ENCODE data around the gene NES. TPM values are rescaled to one million over a fixed set of nuclear protein-coding genes. Genes with fewer than 3 reads are reported as not detected.

Gene NES
- total and polyA plus RNA-seq, 2 of the 8 experiments (the other 6 are each of a cell fraction or from before 2014, with no cell fraction given): 13.3 to 135 TPM

- CTCF ChIA-PET (ENCODE audit: partially characterized antibody): interaction anchor here (1.0 to 43.0 kb wide), 10 partner anchors 7 to 193 kb away, joined by 3 to 868 read pairs (median 10); partner anchors contain the start of genes BCAN, CRABP2, HAPLN2 and NES
These were observed 24.2 kb downstream of the NES start for GRCh38 chr1:156652992-156653355.

More at GRCh38 chr1:156652992-156653355, 24.2 kb downstream of the NES start:
- Histone ChIP-seq H3K9me3 (ENCODE audit: insufficient read depth in 2 of 2, low read depth in 1 of 2, low read length in 1 of 2) (no peaks in the 10 kb centered on the region), H4K8ac (ENCODE audit: extremely low read depth, insufficient read depth, low read length) (no peak overlapping the region), H2BK120ac (replicated peaks; ENCODE audit: low read depth, low read length) (no peak overlapping the region), H2BK20ac (ENCODE audit: low read length) (no peak overlapping the region), H4K20me1 (replicated peaks in 1 of 2; ENCODE audit: control insufficient read depth in 1 of 2, insufficient read depth in 2 of 2, low read length in 2 of 2) (peaks cover 0 to 2% of the 10 kb centered on the region in 2 experiments), H3K9ac (replicated peaks in 1 of 4; ENCODE audit: extremely low read depth in 1 of 4, low read depth in 3 of 4, low read length in 3 of 4) (no peak overlapping the region), H3K36me3 (ENCODE audit: control insufficient read depth in 2 of 4, insufficient read depth in 4 of 4, low read length in 3 of 4) (no peaks in the 10 kb centered on the region), H3K79me2 (ENCODE audit: control insufficient read depth in 1 of 2, insufficient read depth in 2 of 2, low read length in 2 of 2) (no peaks in the 10 kb centered on the region), H2BK5ac (ENCODE audit: low read depth, low read length) (no peak overlapping the region), H2BK12ac (ENCODE audit: low read depth, low read length) (no peak overlapping the region), H3K4ac (replicated peaks; ENCODE audit: insufficient read length, low read depth, low read length) (no peak overlapping the region), H3K4me3 (ENCODE audit: extremely low read depth in 1 of 4, insufficient read depth in 2 of 4, low read depth in 3 of 4, low read length in 4 of 4) (no peak overlapping the region), H4K91ac (replicated peaks; ENCODE audit: insufficient read length, low read length) (no peak overlapping the region), H3K14ac (ENCODE audit: insufficient read length) (no peak overlapping the region), H3K27me3 (replicated peaks in 1 of 4; ENCODE audit: control insufficient read depth in 3 of 4, extremely low read depth in 1 of 4, insufficient read depth in 3 of 4, low read length in 3 of 4) (peaks cover 2 to 36% (median 26%) of the 10 kb centered on the region in 4 experiments), H3K4me1 (replicated peaks in 1 of 4; ENCODE audit: control insufficient read depth in 3 of 4, insufficient read depth in 4 of 4, low read length in 3 of 4) (peaks cover 2 to 9% (median 5%) of the 10 kb centered on the region in 4 experiments; a peak in 5 of 7 replicates), H3K27ac (ENCODE audit: low read depth, low read length) (no peak overlapping the region), H4K5ac (ENCODE audit: insufficient read length, low read depth, low read length) (no peak overlapping the region), H2BK15ac (ENCODE audit: low read length) (no peak overlapping the region), H2AK5ac (ENCODE audit: low read depth, low read length) (no peak overlapping the region), H3K18ac (ENCODE audit: extremely low read depth, low read length) (no peak overlapping the region), H3K23ac (ENCODE audit: insufficient read length) (no peak overlapping the region), H3K79me1 (ENCODE audit: low read depth, low read length) (no peaks in the 10 kb centered on the region), H2AFZ (ENCODE audit: low read length) (no peak overlapping the region), H3K4me2 (ENCODE audit: insufficient read depth in 1 of 2, low read depth in 2 of 2, low read length in 2 of 2) (no peak overlapping the region), H3K56ac (replicated peaks; ENCODE audit: insufficient read length, low read depth, low read length) (no peak overlapping the region), H3K23me2 (ENCODE audit: low read depth, low read length) (peaks cover 7% of the 10 kb centered on the region)
- FAIRE-seq: no peak
- 90% methylated on average over 9 of the region's 9 CpGs; no CpG with 5 or more reads in 1 of the 2 experiments for WGBS, 2 experiments (ENCODE audit: extremely low coverage in 1 of 2, insufficient coverage in 1 of 2, insufficient read length in 1 of 2, insufficient replicate concordance in 2 of 2, low coverage in 1 of 2, low lambda C conversion rate in 2 of 2, missing lambda C conversion rate in 1 of 2)
- POLR2A ChIA-PET (ENCODE audit: partially characterized antibody): interaction anchor here (0.7 to 2.6 kb wide), 8 partner anchors 10 to 61 kb away, joined by 3 to 13 read pairs (median 3); partner anchors contain the start of genes BCAN, NAXE and NES
- DNase-seq (ENCODE audit: low read depth in 1 of 2, low spot score in 2 of 2): no peak
- TF ChIP-seq SP1 (IDR thresholded peaks at IDR 0.05; ENCODE audit: low read depth, low read length): no peak
- TF ChIP-seq SUZ12 (IDR thresholded peaks at IDR 0.05; ENCODE audit: low read length): no peak
- TF ChIP-seq, protein P1, sequence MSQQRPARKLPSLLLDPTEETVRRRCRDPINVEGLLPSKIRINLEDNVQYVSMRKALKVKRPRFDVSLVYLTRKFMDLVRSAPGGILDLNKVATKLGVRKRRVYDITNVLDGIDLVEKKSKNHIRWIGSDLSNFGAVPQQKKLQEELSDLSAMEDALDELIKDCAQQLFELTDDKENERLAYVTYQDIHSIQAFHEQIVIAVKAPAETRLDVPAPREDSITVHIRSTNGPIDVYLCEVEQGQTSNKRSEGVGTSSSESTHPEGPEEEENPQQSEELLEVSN (IDR thresholded peaks at IDR 0.05): no peak
- TF ChIP-seq CBX5 (IDR thresholded peaks at IDR 0.05; ENCODE audit: low read depth, low read length): no peak
- TF ChIP-seq TAF1 (IDR thresholded peaks at IDR 0.05; ENCODE audit: low read depth, low read length): no peak
- TF ChIP-seq CBX8 (IDR thresholded peaks at IDR 0.05; ENCODE audit: borderline replicate concordance, low read depth, low read length): no peak
- TF ChIP-seq SIRT6 (IDR thresholded peaks at IDR 0.05; ENCODE audit: low read length): no peak
- TF ChIP-seq CTCF (IDR thresholded peaks at IDR 0.05; ENCODE audit: control extremely low read depth in 1 of 3, insufficient read depth in 1 of 3, low read depth in 1 of 3, low read length in 3 of 3): no peak
- no peak for TF ChIP-seq BRCA1 (IDR thresholded peaks at IDR 0.05; ENCODE audit: low read depth, low read length)
- TF ChIP-seq EGR1 (IDR thresholded peaks at IDR 0.05; ENCODE audit: borderline replicate concordance, low read depth, low read length): no peak
